WTC11 (cell line): Measurements from ENCODE around the gene COL21A1. TPM values are rescaled to one million over a fixed set of nuclear protein-coding genes. Genes with fewer than 3 reads are reported as not detected.

Experiments
- ATAC-seq: fragments of 200-7000 bp; cut with Tn5 transposase; 2 replicates; pipeline ENCODE4 v1.10.0; 2021; ENCODE audit warnings: mild to moderate bottlenecking, moderate library complexity
- CTCF ChIA-PET: fragments of 300-600 bp; sonication (Branson Sonifier 250); formaldehyde crosslinking; loops from one replicate; lab custom pipeline; 2021; ENCODE audit warnings: antibody characterized with exemption; lab: Charles Lee
- POLR2A ChIA-PET: fragments of 350-600 bp; sonication (Branson Sonifier 250); formaldehyde crosslinking; loops from one replicate; lab custom pipeline; 2021; ENCODE audit warnings: antibody characterized with exemption; lab: Charles Lee
- DNase-seq: peaks from one replicate; pipeline ENCODE4 v3.0.0; 2021; ENCODE audit warnings: low spot score
- H3K27ac Mint-ChIP-seq: 2 replicates; pipeline ENCODE4 v1.8.0; 2021; ENCODE audit warnings: mixed read lengths
- H3K27me3 Mint-ChIP-seq: 2 replicates; pipeline ENCODE4 v1.8.0; 2021; ENCODE audit warnings: low read depth, mild to moderate bottlenecking, moderate library complexity, mixed read lengths
- H3K36me3 Mint-ChIP-seq: 2 replicates; pipeline ENCODE4 v1.8.0; 2021; ENCODE audit warnings: mixed read lengths
- H3K4me1 Mint-ChIP-seq: 2 replicates; pipeline ENCODE4 v1.8.0; 2022; ENCODE audit warnings: mixed read lengths
- H3K4me3 Mint-ChIP-seq: 2 replicates; pipeline ENCODE4 v1.8.0; 2021; ENCODE audit warnings: mild to moderate bottlenecking, moderate library complexity, mixed read lengths
- H3K9me3 Mint-ChIP-seq: 2 replicates; pipeline ENCODE4 v1.8.0; 2021; ENCODE audit warnings: mixed read lengths
- ATF1 ChIP-seq: sonication (generic); formaldehyde crosslinking; IDR thresholded peaks from 2 replicates; pipeline ENCODE4 v1.8.1; 2023; ENCODE audit warnings: mild to moderate bottlenecking, moderate library complexity, missing genetic modification reagents
- CREB1 ChIP-seq: sonication (generic); formaldehyde crosslinking; IDR thresholded peaks from 2 replicates; pipeline ENCODE4 v1.8.0; 2023; ENCODE audit warnings: mild to moderate bottlenecking, missing genetic modification reagents
- GTF2I ChIP-seq: fragments of 250-450 bp; sonication (Bioruptor Pico); conservative IDR thresholded peaks from 2 replicates; pipeline ENCODE4 v1.4.0; 2021; ENCODE audit warnings: mild to moderate bottlenecking
- NFATC4 ChIP-seq: fragments of 250-450 bp; sonication (Bioruptor Pico); IDR thresholded peaks from 2 replicates; pipeline ENCODE4 v1.9.0; 2021; ENCODE audit warnings: mild to moderate bottlenecking
- NR2C2 ChIP-seq: sonication (generic); formaldehyde crosslinking; IDR thresholded peaks from 2 replicates; pipeline ENCODE4 v1.8.0; 2022; ENCODE audit warnings: mild to moderate bottlenecking, missing genetic modification reagents
- RELA ChIP-seq: sonication (generic); formaldehyde crosslinking; IDR thresholded peaks from 2 replicates; pipeline ENCODE4 v1.8.1; 2022; ENCODE audit warnings: missing genetic modification reagents, mild to moderate bottlenecking, borderline replicate concordance
- TEAD1 ChIP-seq: sonication (generic); formaldehyde crosslinking; IDR thresholded peaks from 2 replicates; pipeline ENCODE4 v1.8.0; 2022; ENCODE audit warnings: mild to moderate bottlenecking, missing genetic modification reagents
- ZNF396 ChIP-seq: fragments of 250-450 bp; sonication (Bioruptor Pico); IDR thresholded peaks from 2 replicates; pipeline ENCODE4 v1.8.0; 2021; ENCODE audit warnings: mild to moderate bottlenecking, moderate library complexity, borderline replicate concordance
- total RNA-seq: library from RNA; stranded (reverse); gene quantifications from 3 replicates; pipeline ENCODE4 v1.2.3, GENCODE V29; 2021
- TF ChIP-seq, protein P1 (sequence below): sonication (generic); formaldehyde crosslinking; IDR thresholded peaks from 2 replicates; pipeline ENCODE4 v1.8.0; 2023; ENCODE audit warnings: missing genetic modification reagents, mild to moderate bottlenecking, borderline replicate concordance
- TF ChIP-seq, protein P2 (sequence below): sonication (generic); formaldehyde crosslinking; IDR thresholded peaks from 2 replicates; pipeline ENCODE4 v1.8.1; 2022; ENCODE audit warnings: missing genetic modification reagents, borderline replicate concordance
- TF ChIP-seq, protein P3 (sequence below): sonication (generic); formaldehyde crosslinking; IDR thresholded peaks from 2 replicates; pipeline ENCODE4 v1.8.1; 2023; ENCODE audit warnings: mild to moderate bottlenecking, missing genetic modification reagents
- TF ChIP-seq, protein P4 (sequence below): sonication (generic); formaldehyde crosslinking; IDR thresholded peaks from 2 replicates; pipeline ENCODE4 v1.8.1; 2022; ENCODE audit warnings: low read depth, mild to moderate bottlenecking, moderate library complexity, missing genetic modification reagents, borderline replicate concordance
- TF ChIP-seq, protein P5 (sequence below): fragments of 250-450 bp; sonication (Bioruptor Pico); IDR thresholded peaks from 2 replicates; pipeline ENCODE4 v1.9.0; 2021; ENCODE audit warnings: mild to moderate bottlenecking
- TF ChIP-seq, protein P6 (sequence below): sonication (generic); formaldehyde crosslinking; IDR thresholded peaks from 2 replicates; pipeline ENCODE4 v1.8.0; 2023; ENCODE audit warnings: mild to moderate bottlenecking, missing genetic modification reagents
- TF ChIP-seq, protein P7 (sequence below): sonication (generic); formaldehyde crosslinking; conservative IDR thresholded peaks from 2 replicates; pipeline ENCODE4 v1.8.1; 2023; ENCODE audit warnings: mild to moderate bottlenecking, low read depth, missing genetic modification reagents, moderate library complexity
- TF ChIP-seq, protein P8 (sequence below): sonication (generic); formaldehyde crosslinking; IDR thresholded peaks from 2 replicates; pipeline ENCODE4 v1.8.1; 2022; ENCODE audit warnings: low read depth, missing genetic modification reagents, borderline replicate concordance

The COL21A1 gene
- total RNA-seq, 1 experiment from 2014 or later, result 4.4 TPM

DNA sequence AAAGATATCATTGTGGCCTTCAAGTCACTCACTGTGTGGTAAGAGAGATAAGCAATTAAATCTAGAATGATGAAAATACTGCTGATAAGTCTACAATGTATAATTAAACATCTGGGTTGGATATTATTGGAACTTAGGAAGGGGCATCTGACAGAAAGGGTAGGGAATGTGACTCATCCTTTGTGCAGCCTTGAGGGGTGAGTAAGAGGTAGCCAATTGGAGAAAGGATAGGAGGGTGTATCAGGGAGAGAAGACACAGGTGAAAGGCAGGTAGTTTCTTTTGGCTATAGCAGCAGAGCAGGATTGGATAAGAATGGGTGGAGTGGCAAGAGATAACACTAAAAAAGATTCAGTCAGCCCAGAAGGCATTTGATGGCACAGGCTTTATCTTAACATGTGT lies 182.0 kb downstream of the COL21A1 start:
- POLR2A ChIA-PET, result no interaction called here
- H3K27me3 Mint-ChIP-seq, result no peaks in the 10 kb centered on the region
- TF ChIP-seq CREB1 (CRISPR knock-in tag), result no peak
- TF ChIP-seq, protein P1, sequence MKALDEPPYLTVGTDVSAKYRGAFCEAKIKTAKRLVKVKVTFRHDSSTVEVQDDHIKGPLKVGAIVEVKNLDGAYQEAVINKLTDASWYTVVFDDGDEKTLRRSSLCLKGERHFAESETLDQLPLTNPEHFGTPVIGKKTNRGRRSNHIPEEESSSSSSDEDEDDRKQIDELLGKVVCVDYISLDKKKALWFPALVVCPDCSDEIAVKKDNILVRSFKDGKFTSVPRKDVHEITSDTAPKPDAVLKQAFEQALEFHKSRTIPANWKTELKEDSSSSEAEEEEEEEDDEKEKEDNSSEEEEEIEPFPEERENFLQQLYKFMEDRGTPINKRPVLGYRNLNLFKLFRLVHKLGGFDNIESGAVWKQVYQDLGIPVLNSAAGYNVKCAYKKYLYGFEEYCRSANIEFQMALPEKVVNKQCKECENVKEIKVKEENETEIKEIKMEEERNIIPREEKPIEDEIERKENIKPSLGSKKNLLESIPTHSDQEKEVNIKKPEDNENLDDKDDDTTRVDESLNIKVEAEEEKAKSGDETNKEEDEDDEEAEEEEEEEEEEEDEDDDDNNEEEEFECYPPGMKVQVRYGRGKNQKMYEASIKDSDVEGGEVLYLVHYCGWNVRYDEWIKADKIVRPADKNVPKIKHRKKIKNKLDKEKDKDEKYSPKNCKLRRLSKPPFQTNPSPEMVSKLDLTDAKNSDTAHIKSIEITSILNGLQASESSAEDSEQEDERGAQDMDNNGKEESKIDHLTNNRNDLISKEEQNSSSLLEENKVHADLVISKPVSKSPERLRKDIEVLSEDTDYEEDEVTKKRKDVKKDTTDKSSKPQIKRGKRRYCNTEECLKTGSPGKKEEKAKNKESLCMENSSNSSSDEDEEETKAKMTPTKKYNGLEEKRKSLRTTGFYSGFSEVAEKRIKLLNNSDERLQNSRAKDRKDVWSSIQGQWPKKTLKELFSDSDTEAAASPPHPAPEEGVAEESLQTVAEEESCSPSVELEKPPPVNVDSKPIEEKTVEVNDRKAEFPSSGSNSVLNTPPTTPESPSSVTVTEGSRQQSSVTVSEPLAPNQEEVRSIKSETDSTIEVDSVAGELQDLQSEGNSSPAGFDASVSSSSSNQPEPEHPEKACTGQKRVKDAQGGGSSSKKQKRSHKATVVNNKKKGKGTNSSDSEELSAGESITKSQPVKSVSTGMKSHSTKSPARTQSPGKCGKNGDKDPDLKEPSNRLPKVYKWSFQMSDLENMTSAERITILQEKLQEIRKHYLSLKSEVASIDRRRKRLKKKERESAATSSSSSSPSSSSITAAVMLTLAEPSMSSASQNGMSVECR (CRISPR knock-in tag), result no peak
- TF ChIP-seq, protein P2, sequence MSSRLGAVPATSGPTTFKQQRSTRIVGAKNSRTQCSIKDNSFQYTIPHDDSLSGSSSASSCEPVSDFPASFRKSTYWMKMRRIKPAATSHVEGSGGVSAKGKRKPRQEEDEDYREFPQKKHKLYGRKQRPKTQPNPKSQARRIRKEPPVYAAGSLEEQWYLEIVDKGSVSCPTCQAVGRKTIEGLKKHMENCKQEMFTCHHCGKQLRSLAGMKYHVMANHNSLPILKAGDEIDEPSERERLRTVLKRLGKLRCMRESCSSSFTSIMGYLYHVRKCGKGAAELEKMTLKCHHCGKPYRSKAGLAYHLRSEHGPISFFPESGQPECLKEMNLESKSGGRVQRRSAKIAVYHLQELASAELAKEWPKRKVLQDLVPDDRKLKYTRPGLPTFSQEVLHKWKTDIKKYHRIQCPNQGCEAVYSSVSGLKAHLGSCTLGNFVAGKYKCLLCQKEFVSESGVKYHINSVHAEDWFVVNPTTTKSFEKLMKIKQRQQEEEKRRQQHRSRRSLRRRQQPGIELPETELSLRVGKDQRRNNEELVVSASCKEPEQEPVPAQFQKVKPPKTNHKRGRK (CRISPR knock-in tag), result no peak
- TF ChIP-seq, protein P3, sequence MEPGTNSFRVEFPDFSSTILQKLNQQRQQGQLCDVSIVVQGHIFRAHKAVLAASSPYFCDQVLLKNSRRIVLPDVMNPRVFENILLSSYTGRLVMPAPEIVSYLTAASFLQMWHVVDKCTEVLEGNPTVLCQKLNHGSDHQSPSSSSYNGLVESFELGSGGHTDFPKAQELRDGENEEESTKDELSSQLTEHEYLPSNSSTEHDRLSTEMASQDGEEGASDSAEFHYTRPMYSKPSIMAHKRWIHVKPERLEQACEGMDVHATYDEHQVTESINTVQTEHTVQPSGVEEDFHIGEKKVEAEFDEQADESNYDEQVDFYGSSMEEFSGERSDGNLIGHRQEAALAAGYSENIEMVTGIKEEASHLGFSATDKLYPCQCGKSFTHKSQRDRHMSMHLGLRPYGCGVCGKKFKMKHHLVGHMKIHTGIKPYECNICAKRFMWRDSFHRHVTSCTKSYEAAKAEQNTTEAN (CRISPR knock-in tag), result no peak
- no peak for TF ChIP-seq TEAD1
- no peak for TF ChIP-seq NFATC4 (CRISPR knock-in tag)
- TF ChIP-seq, protein P4, sequence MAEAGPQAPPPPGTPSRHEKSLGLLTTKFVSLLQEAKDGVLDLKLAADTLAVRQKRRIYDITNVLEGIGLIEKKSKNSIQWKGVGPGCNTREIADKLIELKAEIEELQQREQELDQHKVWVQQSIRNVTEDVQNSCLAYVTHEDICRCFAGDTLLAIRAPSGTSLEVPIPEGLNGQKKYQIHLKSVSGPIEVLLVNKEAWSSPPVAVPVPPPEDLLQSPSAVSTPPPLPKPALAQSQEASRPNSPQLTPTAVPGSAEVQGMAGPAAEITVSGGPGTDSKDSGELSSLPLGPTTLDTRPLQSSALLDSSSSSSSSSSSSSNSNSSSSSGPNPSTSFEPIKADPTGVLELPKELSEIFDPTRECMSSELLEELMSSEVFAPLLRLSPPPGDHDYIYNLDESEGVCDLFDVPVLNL (CRISPR knock-in tag), result no peak
- TF ChIP-seq NR2C2 (CRISPR knock-in tag), result no peak
- TF ChIP-seq, protein P5, sequence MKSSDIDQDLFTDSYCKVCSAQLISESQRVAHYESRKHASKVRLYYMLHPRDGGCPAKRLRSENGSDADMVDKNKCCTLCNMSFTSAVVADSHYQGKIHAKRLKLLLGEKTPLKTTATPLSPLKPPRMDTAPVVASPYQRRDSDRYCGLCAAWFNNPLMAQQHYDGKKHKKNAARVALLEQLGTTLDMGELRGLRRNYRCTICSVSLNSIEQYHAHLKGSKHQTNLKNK (CRISPR knock-in tag), result no peak
- TF ChIP-seq RELA (CRISPR knock-in tag), result no peak
- TF ChIP-seq, protein P6, sequence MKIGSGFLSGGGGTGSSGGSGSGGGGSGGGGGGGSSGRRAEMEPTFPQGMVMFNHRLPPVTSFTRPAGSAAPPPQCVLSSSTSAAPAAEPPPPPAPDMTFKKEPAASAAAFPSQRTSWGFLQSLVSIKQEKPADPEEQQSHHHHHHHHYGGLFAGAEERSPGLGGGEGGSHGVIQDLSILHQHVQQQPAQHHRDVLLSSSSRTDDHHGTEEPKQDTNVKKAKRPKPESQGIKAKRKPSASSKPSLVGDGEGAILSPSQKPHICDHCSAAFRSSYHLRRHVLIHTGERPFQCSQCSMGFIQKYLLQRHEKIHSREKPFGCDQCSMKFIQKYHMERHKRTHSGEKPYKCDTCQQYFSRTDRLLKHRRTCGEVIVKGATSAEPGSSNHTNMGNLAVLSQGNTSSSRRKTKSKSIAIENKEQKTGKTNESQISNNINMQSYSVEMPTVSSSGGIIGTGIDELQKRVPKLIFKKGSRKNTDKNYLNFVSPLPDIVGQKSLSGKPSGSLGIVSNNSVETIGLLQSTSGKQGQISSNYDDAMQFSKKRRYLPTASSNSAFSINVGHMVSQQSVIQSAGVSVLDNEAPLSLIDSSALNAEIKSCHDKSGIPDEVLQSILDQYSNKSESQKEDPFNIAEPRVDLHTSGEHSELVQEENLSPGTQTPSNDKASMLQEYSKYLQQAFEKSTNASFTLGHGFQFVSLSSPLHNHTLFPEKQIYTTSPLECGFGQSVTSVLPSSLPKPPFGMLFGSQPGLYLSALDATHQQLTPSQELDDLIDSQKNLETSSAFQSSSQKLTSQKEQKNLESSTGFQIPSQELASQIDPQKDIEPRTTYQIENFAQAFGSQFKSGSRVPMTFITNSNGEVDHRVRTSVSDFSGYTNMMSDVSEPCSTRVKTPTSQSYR (CRISPR knock-in tag), result no peak
- TF ChIP-seq, protein P7, sequence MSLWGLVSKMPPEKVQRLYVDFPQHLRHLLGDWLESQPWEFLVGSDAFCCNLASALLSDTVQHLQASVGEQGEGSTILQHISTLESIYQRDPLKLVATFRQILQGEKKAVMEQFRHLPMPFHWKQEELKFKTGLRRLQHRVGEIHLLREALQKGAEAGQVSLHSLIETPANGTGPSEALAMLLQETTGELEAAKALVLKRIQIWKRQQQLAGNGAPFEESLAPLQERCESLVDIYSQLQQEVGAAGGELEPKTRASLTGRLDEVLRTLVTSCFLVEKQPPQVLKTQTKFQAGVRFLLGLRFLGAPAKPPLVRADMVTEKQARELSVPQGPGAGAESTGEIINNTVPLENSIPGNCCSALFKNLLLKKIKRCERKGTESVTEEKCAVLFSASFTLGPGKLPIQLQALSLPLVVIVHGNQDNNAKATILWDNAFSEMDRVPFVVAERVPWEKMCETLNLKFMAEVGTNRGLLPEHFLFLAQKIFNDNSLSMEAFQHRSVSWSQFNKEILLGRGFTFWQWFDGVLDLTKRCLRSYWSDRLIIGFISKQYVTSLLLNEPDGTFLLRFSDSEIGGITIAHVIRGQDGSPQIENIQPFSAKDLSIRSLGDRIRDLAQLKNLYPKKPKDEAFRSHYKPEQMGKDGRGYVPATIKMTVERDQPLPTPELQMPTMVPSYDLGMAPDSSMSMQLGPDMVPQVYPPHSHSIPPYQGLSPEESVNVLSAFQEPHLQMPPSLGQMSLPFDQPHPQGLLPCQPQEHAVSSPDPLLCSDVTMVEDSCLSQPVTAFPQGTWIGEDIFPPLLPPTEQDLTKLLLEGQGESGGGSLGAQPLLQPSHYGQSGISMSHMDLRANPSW (CRISPR knock-in tag), result no peak
- no peak for TF ChIP-seq GTF2I (CRISPR knock-in tag)
- TF ChIP-seq, protein P8, sequence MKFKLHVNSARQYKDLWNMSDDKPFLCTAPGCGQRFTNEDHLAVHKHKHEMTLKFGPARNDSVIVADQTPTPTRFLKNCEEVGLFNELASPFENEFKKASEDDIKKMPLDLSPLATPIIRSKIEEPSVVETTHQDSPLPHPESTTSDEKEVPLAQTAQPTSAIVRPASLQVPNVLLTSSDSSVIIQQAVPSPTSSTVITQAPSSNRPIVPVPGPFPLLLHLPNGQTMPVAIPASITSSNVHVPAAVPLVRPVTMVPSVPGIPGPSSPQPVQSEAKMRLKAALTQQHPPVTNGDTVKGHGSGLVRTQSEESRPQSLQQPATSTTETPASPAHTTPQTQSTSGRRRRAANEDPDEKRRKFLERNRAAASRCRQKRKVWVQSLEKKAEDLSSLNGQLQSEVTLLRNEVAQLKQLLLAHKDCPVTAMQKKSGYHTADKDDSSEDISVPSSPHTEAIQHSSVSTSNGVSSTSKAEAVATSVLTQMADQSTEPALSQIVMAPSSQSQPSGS (CRISPR knock-in tag), result no peak
- no peak for TF ChIP-seq ZNF396 (CRISPR knock-in tag)
- no peak for TF ChIP-seq ATF1 (CRISPR knock-in tag)
- ATAC-seq, result no peak
- CTCF ChIA-PET, result no interaction called here
- 0 out of 2 replicates have a peak, but pooled peaks cover 4% of the 10 kb centered on the region for H3K4me1 Mint-ChIP-seq
- no peaks in the 10 kb centered on the region for H3K36me3 Mint-ChIP-seq
- no peak for DNase-seq
- no peaks in the 10 kb centered on the region for H3K9me3 Mint-ChIP-seq
- H3K27ac Mint-ChIP-seq, result no peak overlapping the region
- no peak overlapping the region for H3K4me3 Mint-ChIP-seq
